Measurements from ENCODE around the gene ADAMTSL5.
"Not testable (repeated sequence)": the region's sequence is repeated elsewhere in the genome, so short reads cannot be mapped to it uniquely, and the experiment has no call there.

Gene ADAMTSL5, protein sequence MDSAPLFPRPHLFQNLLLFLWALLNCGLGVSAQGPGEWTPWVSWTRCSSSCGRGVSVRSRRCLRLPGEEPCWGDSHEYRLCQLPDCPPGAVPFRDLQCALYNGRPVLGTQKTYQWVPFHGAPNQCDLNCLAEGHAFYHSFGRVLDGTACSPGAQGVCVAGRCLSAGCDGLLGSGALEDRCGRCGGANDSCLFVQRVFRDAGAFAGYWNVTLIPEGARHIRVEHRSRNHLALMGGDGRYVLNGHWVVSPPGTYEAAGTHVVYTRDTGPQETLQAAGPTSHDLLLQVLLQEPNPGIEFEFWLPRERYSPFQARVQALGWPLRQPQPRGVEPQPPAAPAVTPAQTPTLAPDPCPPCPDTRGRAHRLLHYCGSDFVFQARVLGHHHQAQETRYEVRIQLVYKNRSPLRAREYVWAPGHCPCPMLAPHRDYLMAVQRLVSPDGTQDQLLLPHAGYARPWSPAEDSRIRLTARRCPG

GRCh38 chr19:1512671-1513498 is at the start of gene ADAMTSL5:
Gene ADAMTSL5 (minus strand): TSS chr19:1513019. CDS start chr19:1510943, 2,076 bp downstream.
- no peak for DNase-seq

DNA sequence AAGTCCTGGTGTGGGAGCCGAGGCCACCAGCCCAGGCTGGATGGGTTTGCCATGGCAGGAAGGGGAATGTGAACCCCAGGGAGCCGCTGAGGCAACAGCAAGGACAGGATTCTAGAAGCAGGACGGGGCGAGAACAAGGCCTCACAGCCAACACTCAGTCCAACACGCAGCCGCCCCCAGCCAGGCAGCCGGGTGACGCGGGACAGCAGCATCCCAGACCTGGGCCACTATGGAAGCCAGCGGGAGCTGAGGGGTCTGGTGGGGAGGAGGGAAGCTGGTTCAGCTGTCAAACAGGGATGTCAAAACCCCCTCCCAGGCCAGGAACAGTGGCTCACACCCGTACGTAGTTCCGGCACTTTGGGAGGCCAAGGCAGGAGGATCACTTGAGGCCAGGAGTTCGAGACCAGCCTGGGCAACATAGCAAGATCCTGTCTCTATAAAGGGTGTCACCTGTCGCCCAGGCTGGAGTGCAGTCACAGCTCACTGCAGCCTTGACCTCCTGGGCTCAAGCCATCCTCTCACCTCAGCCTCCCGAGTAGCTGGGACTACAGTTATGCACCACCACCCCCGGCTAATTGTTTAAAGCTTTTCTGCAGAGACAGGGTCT is 48.5 kb upstream of the ADAMTSL5 start:
- no peak for DNase-seq

- DNase-seq: no peak
Observed at GRCh38 chr19:1560286-1560882, 47.6 kb upstream of the ADAMTSL5 start.

DNA sequence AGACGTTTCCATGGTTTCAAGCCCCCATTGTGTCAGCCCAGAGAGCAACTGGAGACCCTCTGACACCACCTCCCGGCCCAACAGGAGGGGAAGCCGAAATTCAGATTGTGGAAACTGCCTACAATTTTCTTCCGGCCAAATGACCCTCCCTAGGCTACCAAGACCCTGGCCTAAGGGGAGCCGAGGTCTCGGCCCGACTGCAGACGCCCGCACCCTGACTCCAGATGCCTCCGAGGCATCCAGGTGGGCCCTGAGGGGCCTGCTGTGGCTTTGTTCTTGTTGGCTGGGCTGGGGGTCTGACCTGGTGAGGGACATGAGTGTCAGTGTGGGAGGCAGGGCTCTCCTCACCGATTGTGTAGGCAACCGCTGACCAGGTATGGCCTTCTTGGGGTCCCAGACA is 45.7 kb upstream of the ADAMTSL5 start:
- no peak for DNase-seq

- DNase-seq: no peak
Observed at GRCh38 chr19:1556390-1557070, 43.7 kb upstream of the ADAMTSL5 start.

GRCh38 chr19:1555487-1556389 is 42.9 kb upstream of the ADAMTSL5 start:
- no peak for DNase-seq

GRCh38 chr19:1554968-1555367 is 42.1 kb upstream of the ADAMTSL5 start:
- DNase-seq: no peak

- no peak for DNase-seq
Observed at GRCh38 chr19:1553415-1553814, 40.6 kb upstream of the ADAMTSL5 start.

GRCh38 chr19:1551068-1552040 is 38.5 kb upstream of the ADAMTSL5 start:
- no peak for DNase-seq

DNA sequence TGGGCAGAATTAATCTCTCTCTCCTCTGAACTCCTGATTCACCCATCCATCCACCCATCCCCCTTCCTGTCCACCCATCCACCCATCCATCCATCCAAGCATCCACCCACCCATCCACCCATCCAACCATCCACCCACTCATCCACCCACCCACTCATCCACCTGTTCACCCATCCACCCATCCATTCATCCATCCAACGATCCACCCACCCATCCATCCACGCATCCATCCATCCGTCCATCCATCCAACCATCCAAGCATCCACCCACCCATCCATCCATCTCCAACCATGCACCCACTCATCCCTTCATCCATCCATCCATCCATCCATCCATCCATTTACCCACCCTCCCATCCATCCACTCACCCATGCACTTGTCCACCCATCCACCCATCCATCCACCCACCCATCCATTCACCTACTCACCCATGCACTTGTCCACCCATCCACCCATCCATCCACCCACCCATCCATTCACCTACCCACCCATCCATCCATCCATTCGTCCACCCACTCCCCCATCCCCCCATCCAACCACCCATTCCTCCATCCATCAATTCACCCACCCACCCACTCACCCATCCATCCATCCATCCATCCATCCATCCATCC is 36.6 kb upstream of the ADAMTSL5 start:
- DNase-seq: no peak

- peak in 6 of 58 donors; percentile 3 to 21 (median 13) for DNase-seq
Observed at GRCh38 chr19:1540365-1540925, 27.6 kb upstream of the ADAMTSL5 start.

GRCh38 chr19:1539749-1540148 is 26.9 kb upstream of the ADAMTSL5 start:
- not testable (repeated sequence) for DNase-seq

DNA sequence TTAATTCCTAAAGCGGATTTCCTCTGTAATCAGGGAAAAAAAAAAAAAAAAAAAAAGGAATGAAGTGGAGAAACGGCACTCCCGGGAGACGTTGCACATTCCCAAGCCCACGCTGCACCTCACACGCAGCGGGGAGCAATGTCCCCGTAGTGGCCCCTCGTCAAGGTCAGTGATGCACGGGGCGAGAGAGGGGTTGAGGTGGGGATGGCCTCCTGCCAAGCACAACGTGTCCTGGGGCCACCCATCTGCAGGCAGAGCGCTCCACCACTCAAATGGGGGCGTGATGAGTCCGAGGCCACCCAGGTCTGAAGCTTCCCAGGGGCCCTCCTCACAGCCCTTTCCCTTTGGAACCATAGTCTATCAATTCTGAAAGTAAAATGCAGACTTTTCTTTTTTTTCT is 26.2 kb upstream of the ADAMTSL5 start:
- DNase-seq: no peak

GRCh38 chr19:1535699-1536098 is 22.9 kb upstream of the ADAMTSL5 start:
- not testable (repeated sequence) for DNase-seq

DNA sequence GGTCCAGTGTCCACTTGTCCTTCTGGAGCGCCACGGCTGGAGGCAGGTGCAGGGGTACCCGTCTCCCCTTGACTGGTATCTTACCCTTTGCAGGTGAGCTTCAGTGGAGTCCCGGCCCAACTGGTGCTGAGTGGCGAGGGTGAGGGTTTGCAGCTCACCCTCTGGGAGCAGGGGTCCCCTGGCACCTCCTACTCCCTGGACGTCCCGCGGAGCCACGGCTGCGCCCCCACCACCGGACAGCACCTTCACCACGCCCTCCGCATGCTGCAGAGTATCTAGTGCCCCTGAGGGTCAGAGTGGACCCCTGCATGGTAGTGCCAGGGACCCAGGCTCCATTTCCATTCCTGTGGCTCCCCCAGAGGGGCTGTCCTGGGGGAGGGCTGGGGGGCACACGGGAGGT is 22.2 kb upstream of the ADAMTSL5 start:
- DNase-seq: no peak

- DNase-seq: no peak
Observed at GRCh38 chr19:1533510-1534150, 20.8 kb upstream of the ADAMTSL5 start.

- no peak for DNase-seq
Observed at GRCh38 chr19:1532003-1532402, 19.2 kb upstream of the ADAMTSL5 start.
